Heart left ventricle (tissue), 16 donors: ENCODE results near the gene CDC42. TPM values are rescaled to one million over a fixed set of nuclear protein-coding genes. Genes with fewer than 3 reads are reported as not detected.

ENCODE experiments used
- ATAC-seq, 4 donors: fragments of 200-7000 bp; cut with Tn5 transposase; one replicate each; pipeline ENCODE4 v1.9.1; 2020 to 2022; ENCODE audit warnings: moderate library complexity in 4 of 4, mild to moderate bottlenecking in 3 of 4, moderate number of reproducible peaks in 1 of 4
- DNase-seq, 5 donors: peaks; one replicate each; pipeline ENCODE4 v3.0.0-alpha.2; 2020
- H3K27ac ChIP-seq, 12 donors: fragments of 200-600 bp; sonication (generic) in 4 of 12; one replicate each; pipeline versions ENCODE4 v1.5.0 to v1.8.0; 2016 to 2022; ENCODE audit warnings: mild to moderate bottlenecking in 2 of 12
- H3K27me3 ChIP-seq, 9 donors: fragments of 200-600 bp; sonication (generic) in 2 of 9; one replicate each; pipeline versions ENCODE4 v1.5.1 to v1.8.0; 2016 to 2022; ENCODE audit warnings: mild to moderate bottlenecking in 3 of 9
- H3K36me3 ChIP-seq, 9 donors: fragments of 200-600 bp; sonication (generic) in 2 of 9; one replicate each; pipeline versions ENCODE4 v1.5.0 to v1.8.0; 2018 to 2022; ENCODE audit warnings: mild to moderate bottlenecking in 2 of 9
- H3K4me1 ChIP-seq, 12 donors: fragments of 200-600 bp; sonication (generic) in 4 of 12; one replicate each; pipeline versions ENCODE4 v1.5.0 to v1.8.0; 2016 to 2022; ENCODE audit warnings: mild to moderate bottlenecking in 3 of 12
- H3K4me3 ChIP-seq, 12 donors: fragments of 200-600 bp; sonication (generic) in 4 of 12; one replicate each; pipeline versions ENCODE4 v1.5.0 to v1.8.0; 2017 to 2022; ENCODE audit warnings: mild to moderate bottlenecking in 9 of 12, moderate library complexity in 4 of 12
- H3K9me3 ChIP-seq, 12 donors: fragments of 200-600 bp; sonication (generic) in 4 of 12; one replicate each; pipeline versions ENCODE4 v1.5.0 to v1.8.0; 2016 to 2022; ENCODE audit warnings: mild to moderate bottlenecking in 1 of 12
- CTCF ChIP-seq, 12 donors: fragments of 200-600 bp; sonication (generic) in 4 of 12; IDR thresholded peaks; one replicate each; pipeline versions ENCODE4 v1.5.0 to v1.8.0; 2018 to 2022; ENCODE audit warnings: antibody characterized with exemption in 12 of 12, mild to moderate bottlenecking in 5 of 12
- POLR2A ChIP-seq, 2 donors: fragments of 450-650 bp; IDR thresholded peaks; one replicate each; pipeline ENCODE4 v1.6.1; 2017; ENCODE audit warnings: antibody characterized with exemption in 2 of 2, mild to moderate bottlenecking in 2 of 2, moderate library complexity in 2 of 2
- WGBS, 4 donors: extraction: QIAGEN DNeasy Blood & Tissue Kit in 2 of 4; methylation state at CpG; one replicate each; pipeline versions ENCODE4 v1.1.5 to v1.1.7; 2013 to 2018; 5-methylcytosine and 5-hydroxymethylcytosine counted together
- intact Hi-C, 10 donors: fragments of 100-400 bp; cut with DNase I; formaldehyde crosslinking; loops; one replicate each; pipeline versions ENCODE4 v1.11.1 to v1.14.2; 2022
- polyA plus RNA-seq, 2 donors: library from polyadenylated mRNA; stranded (reverse); fragments of 200-250 nt; gene quantifications; one replicate each; pipeline ENCODE4 v1.2.3, GENCODE V29; 2013
- total RNA-seq, 9 donors: library from RNA; depleted of rRNA in 2 of 9; stranded (reverse); fragments of >200 nt in 2 of 9; fragmentation: NEBNext Ultra II Directional in 3 of 9; extraction: Animal tissue kit (Norgen Biotek cat#: 25700) in 3 of 9; gene quantifications; one replicate each; pipeline versions ENCODE4 v1.1.0 to v1.2.4, GENCODE V29; 2016 to 2023
- donor health status: ischemic (EF 13 %, LVEDD 7.1; RV severe dilation, severe dysfunction).
- donor health status: healthy with polysubstance abuse.
- donor health status: DM: no; HTN: yes; CAD: no.
- donor health status: DM: no; HTN: no; CAD: no.
- donor health status: ischemic (EF 25% LVEDD 6.9; RV normal size, moderate dysfunction).
- donor health status: ischemic (EF 25% LVEDD 5.7; RV mildly dilated, moderate dysfunction).
- donor health status: healthy.
- donor health status: DM: yes; HTN: yes; CAD: no.
- donor health status: ischemic (EF 35%, LVEDD 5.7; RV mildly dilated, moderate dysfunction).
- donor health status: nonischemic (EF 11% LVEDD 7.7; RV severe dilation, severe dysfunction).
- donor health status: DM: yes; HTN: yes; CAD: no.
- donor health status: PGD.
- donor health status: ischemic (EF 29% LVEDD 5.4; RV normal size, mild dysfunction).
- donor health status: nonischemic (EF 23%, LVEDD 6.1; RV moderate dilation, normal function).

The CDC42 gene
- total and polyA plus RNA-seq, 11 donors, result 74.3 to 260 (median 184) TPM

GRCh38 chr1:22119626-22120468, 67.3 kb downstream of the CDC42 start:
- intact Hi-C loops, result loop anchor here in 1 of 10 donors (10.0 kb wide), 1 partner anchor 295 kb away; no protein-coding TSS in a partner anchor
- H3K4me1 ChIP-seq, result peaks cover 0 to 39% (median 6%) of the 10 kb centered on the region in 12 donors
- no peak overlapping the region for H3K27ac ChIP-seq
- no peak for TF ChIP-seq CTCF (IDR thresholded peaks at IDR 0.05)
- H3K36me3 ChIP-seq, result peaks cover 0 to 46% (median 15%) of the 10 kb centered on the region in 9 donors
- H3K4me3 ChIP-seq, result no peak overlapping the region
- 94 to 96% (median 95%) methylated on average over 44 of the region's 44 CpGs for WGBS, 4 donors
- ATAC-seq (no peak), DNase-seq (peak in 1 of 5 donors; percentile 13)
- H3K27me3 ChIP-seq, result no peaks in the 10 kb centered on the region
- H3K9me3 ChIP-seq, result no peaks in the 10 kb centered on the region

GRCh38 chr1:22120469-22120790, 67.9 kb downstream of the CDC42 start:
- DNase-seq (peak in 1 of 5 donors; percentile 15), ATAC-seq (no peak)
- H3K27ac ChIP-seq, result no peak overlapping the region
- no peak for TF ChIP-seq POLR2A (IDR thresholded peaks at IDR 0.05)
- TF ChIP-seq CTCF (IDR thresholded peaks at IDR 0.05), result no peak
- peaks cover 0 to 41% (median 14%) of the 10 kb centered on the region in 9 donors for H3K36me3 ChIP-seq
- peaks cover 0 to 33% (median 5%) of the 10 kb centered on the region in 12 donors for H3K4me1 ChIP-seq
- 85 to 89% (median 87%) methylated on average over 11 of the region's 11 CpGs for WGBS, 4 donors
- H3K9me3 ChIP-seq, result no peaks in the 10 kb centered on the region
- H3K27me3 ChIP-seq, result no peaks in the 10 kb centered on the region
- no peak overlapping the region for H3K4me3 ChIP-seq
- intact Hi-C loops, result no loop called here

GRCh38 chr1:22121421-22121911, 69.0 kb downstream of the CDC42 start:
- Histone ChIP-seq H3K36me3 (peaks cover 0 to 36% (median 14%) of the 10 kb centered on the region in 9 donors), H3K27ac (no peak overlapping the region), H3K4me3 (no peak overlapping the region), H3K27me3 (no peaks in the 10 kb centered on the region), H3K4me1 (peaks cover 0 to 26% (median 5%) of the 10 kb centered on the region in 12 donors), H3K9me3 (no peaks in the 10 kb centered on the region)
- intact Hi-C loops, result no loop called here
- 72 to 77% (median 75%) methylated on average over 11 to 15 of the region's 15 CpGs for WGBS, 4 donors
- DNase-seq (peak in 1 of 5 donors; percentile 21), ATAC-seq (no peak)
- TF ChIP-seq POLR2A (IDR thresholded peaks at IDR 0.05), result no peak
- TF ChIP-seq CTCF (IDR thresholded peaks at IDR 0.05), result no peak

GRCh38 chr1:22122273-22123070, 70.0 kb downstream of the CDC42 start:
- DNase-seq (peak in 1 of 5 donors; percentile 28), ATAC-seq (peak in 3 of 4 donors; percentile 31 to 62 (median 34))
- Histone ChIP-seq H3K36me3 (peaks cover 0 to 27% (median 14%) of the 10 kb centered on the region in 9 donors), H3K9me3 (no peaks in the 10 kb centered on the region), H3K4me1 (peaks cover 0 to 16% (median 0%) of the 10 kb centered on the region in 12 donors), H3K27me3 (no peaks in the 10 kb centered on the region), H3K27ac (peak overlapping the region in 1 of 12 donors; percentile 12), H3K4me3 (no peak overlapping the region)
- intact Hi-C loops, result no loop called here
- TF ChIP-seq POLR2A (IDR thresholded peaks at IDR 0.05) (no peak), CTCF (IDR thresholded peaks at IDR 0.05) (no peak)
- 63 to 83% (median 73%) methylated on average over 11 to 21 of the region's 21 CpGs for WGBS, 4 donors
